Measurements from ENCODE around the gene TLE1.

DNA sequence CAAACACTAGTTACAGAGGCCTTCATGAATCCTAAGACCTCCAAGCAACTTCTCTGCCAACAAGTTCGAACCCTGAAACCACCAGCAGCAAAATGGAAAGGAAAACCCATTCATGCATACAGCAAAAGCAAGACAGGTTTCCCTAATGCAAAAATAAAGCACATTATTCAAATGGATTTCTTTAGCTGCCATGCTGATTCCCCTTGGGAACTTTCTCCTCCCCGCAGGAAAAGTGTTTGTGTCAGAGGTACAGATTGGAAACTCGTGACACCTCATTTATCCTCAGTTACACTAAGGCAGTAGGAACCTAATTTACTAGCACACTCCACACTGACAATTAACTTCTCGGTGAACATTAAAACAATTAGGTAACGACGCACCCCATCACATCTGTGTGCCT lies 63.4 kb downstream of the TLE1 start:
- TF ChIP-seq, protein P1, sequence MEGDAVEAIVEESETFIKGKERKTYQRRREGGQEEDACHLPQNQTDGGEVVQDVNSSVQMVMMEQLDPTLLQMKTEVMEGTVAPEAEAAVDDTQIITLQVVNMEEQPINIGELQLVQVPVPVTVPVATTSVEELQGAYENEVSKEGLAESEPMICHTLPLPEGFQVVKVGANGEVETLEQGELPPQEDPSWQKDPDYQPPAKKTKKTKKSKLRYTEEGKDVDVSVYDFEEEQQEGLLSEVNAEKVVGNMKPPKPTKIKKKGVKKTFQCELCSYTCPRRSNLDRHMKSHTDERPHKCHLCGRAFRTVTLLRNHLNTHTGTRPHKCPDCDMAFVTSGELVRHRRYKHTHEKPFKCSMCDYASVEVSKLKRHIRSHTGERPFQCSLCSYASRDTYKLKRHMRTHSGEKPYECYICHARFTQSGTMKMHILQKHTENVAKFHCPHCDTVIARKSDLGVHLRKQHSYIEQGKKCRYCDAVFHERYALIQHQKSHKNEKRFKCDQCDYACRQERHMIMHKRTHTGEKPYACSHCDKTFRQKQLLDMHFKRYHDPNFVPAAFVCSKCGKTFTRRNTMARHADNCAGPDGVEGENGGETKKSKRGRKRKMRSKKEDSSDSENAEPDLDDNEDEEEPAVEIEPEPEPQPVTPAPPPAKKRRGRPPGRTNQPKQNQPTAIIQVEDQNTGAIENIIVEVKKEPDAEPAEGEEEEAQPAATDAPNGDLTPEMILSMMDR (IDR thresholded peaks at IDR 0.05): no peak
- TF ChIP-seq POLR2AphosphoS5 (IDR thresholded peaks at IDR 0.05): no peak
- TF ChIP-seq POLR2A (IDR thresholded peaks at IDR 0.05): no peak

All from stomach (tissue), 4 donors.